ENCODE measurements around the gene ZP3.
"Not testable (repeated sequence)": the region's sequence is repeated elsewhere in the genome, so short reads cannot be mapped to it uniquely, and the experiment has no call there.

The ZP3 gene

GRCh38 chr7:76485822-76486610, 61.3 kb downstream of the ZP3 start:
- not testable (repeated sequence) for H3K27me3 ChIP-seq (ENCODE audit: control insufficient read depth in 3 of 3, insufficient read depth in 3 of 3, low read depth in 1 of 3, low read length in 3 of 3)

GRCh38 chr7:76486618-76487017, 61.9 kb downstream of the ZP3 start:
- H3K4me3 ChIP-seq (ENCODE audit: low read length in 2 of 2); H3K4me1 ChIP-seq (ENCODE audit: control insufficient read depth in 2 of 2, insufficient read depth in 1 of 2, low read depth in 1 of 2, low read length in 2 of 2); H3K14ac ChIP-seq (ENCODE audit: low read length); DNase-seq (ENCODE audit: low spot score); H3K4ac ChIP-seq (ENCODE audit: low read length); H3K4me2 ChIP-seq (ENCODE audit: insufficient read depth, low read length, poor library complexity, severe bottlenecking); H2BK120ac ChIP-seq (ENCODE audit: low read depth, low read length); H3K9ac ChIP-seq (ENCODE audit: low read depth, low read length, poor library complexity); H3K18ac ChIP-seq (ENCODE audit: low read length); H4K8ac ChIP-seq (ENCODE audit: low read depth, low read length); H3K79me1 ChIP-seq (ENCODE audit: low read depth, low read length); H2BK15ac ChIP-seq (ENCODE audit: low read length); H2BK12ac ChIP-seq (ENCODE audit: low read length); H3K9me3 ChIP-seq (replicated peaks in 1 of 2; ENCODE audit: control insufficient read depth in 2 of 2, insufficient read depth in 1 of 2, low read depth in 1 of 2, low read length in 2 of 2); H3K23ac ChIP-seq (ENCODE audit: low read depth, low read length, poor library complexity); H3K36me3 ChIP-seq (replicated peaks in 1 of 2; ENCODE audit: control insufficient read depth in 2 of 2, insufficient read depth in 2 of 2, low read length in 2 of 2); H2AK5ac ChIP-seq (ENCODE audit: low read depth, low read length); H4K91ac ChIP-seq (ENCODE audit: low read depth, low read length, poor library complexity); H3K27me3 ChIP-seq (ENCODE audit: control insufficient read depth in 3 of 3, insufficient read depth in 3 of 3, low read depth in 1 of 3, low read length in 3 of 3); H2BK5ac ChIP-seq (ENCODE audit: low read length); H2AFZ ChIP-seq (ENCODE audit: low read length); H3K27ac ChIP-seq (replicated peaks; ENCODE audit: low read length): not testable (repeated sequence)
- no CpG with 5 or more reads among the region's 5 CpGs for WGBS, 2 donors (ENCODE audit: extremely low coverage in 2 of 2, insufficient read length in 2 of 2, insufficient replicate concordance in 1 of 2)

More at GRCh38 chr7:76485822-76486610, 61.3 kb downstream of the ZP3 start:
- not testable (repeated sequence) for H2BK5ac ChIP-seq (ENCODE audit: low read length); H3K18ac ChIP-seq (ENCODE audit: low read length); H3K9me3 ChIP-seq (replicated peaks in 1 of 2; ENCODE audit: control insufficient read depth in 2 of 2, insufficient read depth in 1 of 2, low read depth in 1 of 2, low read length in 2 of 2); H3K14ac ChIP-seq (ENCODE audit: low read length); H4K91ac ChIP-seq (ENCODE audit: low read depth, low read length, poor library complexity); H3K36me3 ChIP-seq (replicated peaks in 1 of 2; ENCODE audit: control insufficient read depth in 2 of 2, insufficient read depth in 2 of 2, low read length in 2 of 2); H3K4me2 ChIP-seq (ENCODE audit: insufficient read depth, low read length, poor library complexity, severe bottlenecking); H2BK12ac ChIP-seq (ENCODE audit: low read length); H2BK120ac ChIP-seq (ENCODE audit: low read depth, low read length); H3K9ac ChIP-seq (ENCODE audit: low read depth, low read length, poor library complexity); H3K79me1 ChIP-seq (ENCODE audit: low read depth, low read length); H3K4me1 ChIP-seq (ENCODE audit: control insufficient read depth in 2 of 2, insufficient read depth in 1 of 2, low read depth in 1 of 2, low read length in 2 of 2); H2AFZ ChIP-seq (ENCODE audit: low read length); H3K4me3 ChIP-seq (ENCODE audit: low read length in 2 of 2); H4K8ac ChIP-seq (ENCODE audit: low read depth, low read length); H2AK5ac ChIP-seq (ENCODE audit: low read depth, low read length); H3K27ac ChIP-seq (replicated peaks; ENCODE audit: low read length); H3K4ac ChIP-seq (ENCODE audit: low read length); H3K23ac ChIP-seq (ENCODE audit: low read depth, low read length, poor library complexity); H2BK15ac ChIP-seq (ENCODE audit: low read length); DNase-seq (ENCODE audit: low spot score)
- no CpG with 5 or more reads among the region's 20 CpGs for WGBS, 2 donors (ENCODE audit: extremely low coverage in 2 of 2, insufficient read length in 2 of 2, insufficient replicate concordance in 1 of 2)

- not testable (repeated sequence) for H3K27me3 ChIP-seq (ENCODE audit: control insufficient read depth in 3 of 3, insufficient read depth in 3 of 3, low read depth in 1 of 3, low read length in 3 of 3); H3K4me2 ChIP-seq (ENCODE audit: insufficient read depth, low read length, poor library complexity, severe bottlenecking); DNase-seq (ENCODE audit: low spot score); H3K9ac ChIP-seq (ENCODE audit: low read depth, low read length, poor library complexity); H3K4ac ChIP-seq (ENCODE audit: low read length); H3K23ac ChIP-seq (ENCODE audit: low read depth, low read length, poor library complexity); H3K36me3 ChIP-seq (replicated peaks in 1 of 2; ENCODE audit: control insufficient read depth in 2 of 2, insufficient read depth in 2 of 2, low read length in 2 of 2); H3K9me3 ChIP-seq (replicated peaks in 1 of 2; ENCODE audit: control insufficient read depth in 2 of 2, insufficient read depth in 1 of 2, low read depth in 1 of 2, low read length in 2 of 2); H4K8ac ChIP-seq (ENCODE audit: low read depth, low read length); H2AK5ac ChIP-seq (ENCODE audit: low read depth, low read length); H2AFZ ChIP-seq (ENCODE audit: low read length); H3K14ac ChIP-seq (ENCODE audit: low read length); H3K4me1 ChIP-seq (ENCODE audit: control insufficient read depth in 2 of 2, insufficient read depth in 1 of 2, low read depth in 1 of 2, low read length in 2 of 2); H4K91ac ChIP-seq (ENCODE audit: low read depth, low read length, poor library complexity); H3K79me1 ChIP-seq (ENCODE audit: low read depth, low read length); H3K27ac ChIP-seq (replicated peaks; ENCODE audit: low read length); H2BK12ac ChIP-seq (ENCODE audit: low read length); H3K18ac ChIP-seq (ENCODE audit: low read length); H2BK15ac ChIP-seq (ENCODE audit: low read length); H2BK5ac ChIP-seq (ENCODE audit: low read length); H3K4me3 ChIP-seq (ENCODE audit: low read length in 2 of 2); H2BK120ac ChIP-seq (ENCODE audit: low read depth, low read length)
- WGBS, 2 donors (ENCODE audit: extremely low coverage in 2 of 2, insufficient read length in 2 of 2, insufficient replicate concordance in 1 of 2): no CpG with 5 or more reads among the region's 13 CpGs
Observed at GRCh38 chr7:76487969-76488368, 63.2 kb downstream of the ZP3 start.
